SJCRH30 (cell line): ENCODE data around the gene H2AZ2. TPM values are rescaled to one million over a fixed set of nuclear protein-coding genes. Genes with fewer than 3 reads are reported as not detected.
A peak's percentile ranks its signal among the peaks of the same experiment; 100 is the strongest.

Experiments
- DNase-seq, 2 experiments: peaks; one replicate each; pipeline ENCODE4 v3.0.0-alpha.2; 2015 to 2020
- H3K27ac ChIP-seq: fragments of 250-450 bp; sonication (Bioruptor Pico); 2 replicates; pipeline ENCODE4 v1.5.1; 2020; ENCODE audit warnings: mild to moderate bottlenecking, moderate library complexity
- H3K27me3 ChIP-seq: fragments of 250-450 bp; sonication (Bioruptor Pico); 2 replicates; pipeline ENCODE4 v1.5.1; 2020; ENCODE audit warnings: mild to moderate bottlenecking, moderate library complexity
- H3K36me3 ChIP-seq: fragments of 250-450 bp; sonication (Bioruptor Pico); 2 replicates; pipeline ENCODE4 v1.5.1; 2020; ENCODE audit warnings: mild to moderate bottlenecking, moderate library complexity
- H3K4me1 ChIP-seq: fragments of 250-450 bp; sonication (Bioruptor Pico); 2 replicates; pipeline ENCODE4 v1.5.1; 2020; ENCODE audit warnings: mild to moderate bottlenecking, moderate library complexity
- H3K4me3 ChIP-seq: fragments of 250-450 bp; sonication (Bioruptor Pico); 2 replicates; pipeline ENCODE4 v1.5.1; 2020; ENCODE audit warnings: mild to moderate bottlenecking, moderate library complexity
- H3K9me3 ChIP-seq: fragments of 250-450 bp; sonication (Bioruptor Pico); replicated peaks from 2 replicates; pipeline ENCODE4 v1.5.1; 2020; ENCODE audit warnings: mild to moderate bottlenecking, moderate library complexity
- total RNA-seq: library from RNA; depleted of rRNA; stranded (reverse); fragments of >200 nt; shearing (Covaris generic); gene quantifications from 2 replicates; pipeline ENCODE4 v1.2.3, GENCODE V29; 2014; rRNA removed

Gene H2AZ2
- total RNA-seq = 454 and 459 TPM in 2 replicates

- Histone ChIP-seq H3K9me3 (no peaks in the 10 kb centered on the region), H3K4me3 (peak within 1 kb of the TSS; percentile 74), H3K4me1 (peaks cover 10% of the 10 kb centered on the region; the same call in 1 of the 2 replicates), H3K36me3 (peaks cover 7% of the 10 kb centered on the region; the same call in 1 of the 2 replicates), H3K27me3 (no peaks in the 10 kb centered on the region), H3K27ac (peak within 1 kb of the TSS; percentile 99)
- DNase-seq = peak; percentile 100
Observed at GRCh38 chr7:44847920-44848634, at the start of gene H2AZ2. TSS of gene H2AZ2 (minus strand) at chr7:44848087. CDS start at chr7:44847971, 116 bp downstream.

GRCh38 chr7:44897309-44897708 lies 49.4 kb upstream of the H2AZ2 start:
- H3K36me3 ChIP-seq = no peaks in the 10 kb centered on the region
- H3K4me1 ChIP-seq = peaks cover 54% of the 10 kb centered on the region
- H3K4me3 ChIP-seq = no peak overlapping the region
- H3K27me3 ChIP-seq = no peaks in the 10 kb centered on the region
- no peak for DNase-seq
- H3K27ac ChIP-seq = peak overlapping the region; percentile 91
- no peaks in the 10 kb centered on the region for H3K9me3 ChIP-seq

GRCh38 chr7:44894888-44895580 lies 47.1 kb upstream of the H2AZ2 start:
- H3K9me3 ChIP-seq = no peaks in the 10 kb centered on the region
- peaks cover 76% of the 10 kb centered on the region for H3K4me1 ChIP-seq
- H3K27ac ChIP-seq = peak overlapping the region; percentile 91
- peak; percentile 99 to 100 for DNase-seq
- no peaks in the 10 kb centered on the region for H3K36me3 ChIP-seq
- no peak overlapping the region for H3K4me3 ChIP-seq
- no peaks in the 10 kb centered on the region for H3K27me3 ChIP-seq

GRCh38 chr7:44893710-44894234 lies 45.9 kb upstream of the H2AZ2 start:
- H3K9me3 ChIP-seq = no peaks in the 10 kb centered on the region
- H3K36me3 ChIP-seq = no peaks in the 10 kb centered on the region
- peak; percentile 47 to 67 for DNase-seq
- H3K27me3 ChIP-seq = no peaks in the 10 kb centered on the region
- peaks cover 89% of the 10 kb centered on the region for H3K4me1 ChIP-seq
- H3K4me3 ChIP-seq = no peak overlapping the region
- peak overlapping the region; percentile 91 for H3K27ac ChIP-seq

- no peak for DNase-seq
- H3K9me3 ChIP-seq = no peaks in the 10 kb centered on the region
- no peaks in the 10 kb centered on the region for H3K27me3 ChIP-seq
- peak overlapping the region; percentile 91; the same call in 1 of the 2 replicates for H3K27ac ChIP-seq
- H3K36me3 ChIP-seq = no peaks in the 10 kb centered on the region
- no peak overlapping the region for H3K4me3 ChIP-seq
- H3K4me1 ChIP-seq = peaks cover 94% of the 10 kb centered on the region
Observed at GRCh38 chr7:44891791-44892190, 43.9 kb upstream of the H2AZ2 start.

- no peak overlapping the region for H3K4me3 ChIP-seq
- no peaks in the 10 kb centered on the region for H3K27me3 ChIP-seq
- no peaks in the 10 kb centered on the region for H3K36me3 ChIP-seq
- H3K4me1 ChIP-seq = peaks cover 94% of the 10 kb centered on the region
- peak overlapping the region; percentile 91; the same call in 1 of the 2 replicates for H3K27ac ChIP-seq
- DNase-seq = peak in 1 of 2 experiments; percentile 15
- H3K9me3 ChIP-seq = no peaks in the 10 kb centered on the region
Observed at GRCh38 chr7:44891372-44891771, 43.5 kb upstream of the H2AZ2 start.

GRCh38 chr7:44889086-44889781 lies 41.3 kb upstream of the H2AZ2 start:
- peak overlapping the region; percentile 98 for H3K27ac ChIP-seq
- DNase-seq = peak; percentile 85 to 94

GRCh38 chr7:44887293-44887692 lies 39.4 kb upstream of the H2AZ2 start:
- Histone ChIP-seq H3K4me1 (peaks cover 60% of the 10 kb centered on the region), H3K27ac (peak overlapping the region; percentile 98; the same call in 1 of the 2 replicates)
- no peak for DNase-seq

More at GRCh38 chr7:44889086-44889781, 41.3 kb upstream of the H2AZ2 start:
- Histone ChIP-seq H3K27me3 (no peaks in the 10 kb centered on the region), H3K36me3 (peaks cover 3% of the 10 kb centered on the region), H3K4me1 (peaks cover 79% of the 10 kb centered on the region), H3K4me3 (peak overlapping the region; percentile 3; the same call in 1 of the 2 replicates), H3K9me3 (no peaks in the 10 kb centered on the region)

GRCh38 chr7:44885394-44886317 lies 37.8 kb upstream of the H2AZ2 start, which contains the start of gene PURB:
TSS of gene PURB (minus strand) at chr7:44885530. CDS start at chr7:44885348, 182 bp downstream.
- Histone ChIP-seq H3K9me3 (no peaks in the 10 kb centered on the region), H3K36me3 (peaks cover 38% of the 10 kb centered on the region), H3K27ac (peak within 1 kb of the TSS; percentile 96), H3K4me3 (peak within 1 kb of the TSS; percentile 98), H3K4me1 (peaks cover 45% of the 10 kb centered on the region), H3K27me3 (no peaks in the 10 kb centered on the region)
- DNase-seq = peak; percentile 95 to 96

More at GRCh38 chr7:44887293-44887692, 39.4 kb upstream of the H2AZ2 start:
- Histone ChIP-seq H3K27me3 (no peaks in the 10 kb centered on the region), H3K4me3 (no peak overlapping the region), H3K36me3 (peaks cover 22% of the 10 kb centered on the region), H3K9me3 (no peaks in the 10 kb centered on the region)

- H3K36me3 ChIP-seq = peaks cover 47% of the 10 kb centered on the region
- H3K4me3 ChIP-seq = peak overlapping the region; percentile 98
Observed at GRCh38 chr7:44884621-44885393, 36.9 kb upstream of the H2AZ2 start.

GRCh38 chr7:44883961-44884620 lies 36.2 kb upstream of the H2AZ2 start:
- H3K27me3 ChIP-seq = no peaks in the 10 kb centered on the region
- peaks cover 41% of the 10 kb centered on the region for H3K4me1 ChIP-seq
- H3K4me3 ChIP-seq = peak overlapping the region; percentile 98
- DNase-seq = no peak
- H3K27ac ChIP-seq = peak overlapping the region; percentile 95
- H3K36me3 ChIP-seq = peaks cover 51% of the 10 kb centered on the region
- no peaks in the 10 kb centered on the region for H3K9me3 ChIP-seq

More at GRCh38 chr7:44884621-44885393, 36.9 kb upstream of the H2AZ2 start:
- H3K27ac ChIP-seq = peak overlapping the region; percentile 95
- DNase-seq = peak; percentile 71
- H3K27me3 ChIP-seq = no peaks in the 10 kb centered on the region
- H3K4me1 ChIP-seq = peaks cover 45% of the 10 kb centered on the region
- H3K9me3 ChIP-seq = no peaks in the 10 kb centered on the region

- Histone ChIP-seq H3K27me3 (no peaks in the 10 kb centered on the region), H3K4me3 (peak overlapping the region; percentile 98), H3K27ac (no peak overlapping the region), H3K9me3 (no peaks in the 10 kb centered on the region), H3K36me3 (peaks cover 62% of the 10 kb centered on the region), H3K4me1 (peaks cover 29% of the 10 kb centered on the region)
- DNase-seq = no peak
Observed at GRCh38 chr7:44882899-44883298, 35.0 kb upstream of the H2AZ2 start.
